Endothelial cell of umbilical vein (primary cell): ENCODE data around the gene MAP2K1. TPM values are rescaled to one million over a fixed set of nuclear protein-coding genes. Genes with fewer than 3 reads are reported as not detected.

Source experiments
- BruUV-seq: library from RNA; stranded (reverse); fragments of 400-500 nt; replicated peaks from 2 replicates; lab custom pipeline; 2021; lab: Mats Ljungman, UMichigan
- CTCF ChIA-PET: fragments of 300-600, 350-600 bp; sonication (Branson Sonifier 250); formaldehyde crosslinking; loops from one replicate; lab custom pipeline; 2021; ENCODE audit warnings: antibody characterized with exemption, inconsistent platforms; lab: Charles Lee
- POLR2A ChIA-PET: fragments of 300-600, 350-600 bp; sonication (Branson Sonifier 250); formaldehyde crosslinking; loops from one replicate; lab custom pipeline; 2021; ENCODE audit warnings: antibody characterized with exemption, inconsistent platforms; lab: Charles Lee
- DNase-seq: peaks from one replicate; pipeline ENCODE4 v3.0.0-alpha.2; 2011; ENCODE audit warnings: low read depth, low spot score
- FAIRE-seq: peaks from 2 replicates; lab custom pipeline; 2011; peaks lifted over from hg19 to GRCh38; lab: Jason Lieb, UNC
- H2AFZ ChIP-seq: 2 replicates; pipeline ENCODE4 v1.6.0; 2012; ENCODE audit warnings: low read depth, low read length, control low read depth, inconsistent platforms
- H3K27ac ChIP-seq: 2 replicates; pipeline ENCODE4 v1.5.1; 2011; ENCODE audit warnings: low read depth, mild to moderate bottlenecking, control low read depth, low read length, moderate library complexity; ENCODE audit not compliant: insufficient read depth
- H3K27me3 ChIP-seq, 2 experiments: 2 replicates each; pipeline versions ENCODE4 v1.6.0 to v1.6.1; 2011; ENCODE audit warnings: low read length in 2 of 2, mixed read lengths in 1 of 2; ENCODE audit not compliant: control insufficient read depth in 2 of 2, insufficient read depth in 2 of 2
- H3K36me3 ChIP-seq, 2 experiments: 2 replicates in 1 of 2; 3 replicates in 1 of 2; pipeline ENCODE4 v1.5.1; 2011; ENCODE audit warnings: low read length in 2 of 2, mild to moderate bottlenecking in 1 of 2, moderate library complexity in 1 of 2; ENCODE audit not compliant: control insufficient read depth in 2 of 2, insufficient read depth in 2 of 2; ENCODE audit errors: extremely low read depth in 1 of 2
- H3K4me1 ChIP-seq: 3 replicates; pipeline ENCODE4 v1.5.1; 2011; ENCODE audit warnings: mild to moderate bottlenecking, low read length; ENCODE audit not compliant: control insufficient read depth, insufficient read depth; ENCODE audit errors: extremely low read depth
- H3K4me2 ChIP-seq: 2 replicates; pipeline ENCODE4 v1.6.1; 2011; ENCODE audit warnings: low read length, control low read depth, mixed read lengths; ENCODE audit not compliant: insufficient read depth
- H3K4me3 ChIP-seq, 3 experiments: fragments of 200-600 bp in 1 of 3; sonication (generic), shearing (Covaris generic) in 1 of 3; replicated peaks in 1 of 3; 2 replicates each; pipeline ENCODE4 v1.5.1; 2011 to 2016; ENCODE audit warnings: control low read depth in 3 of 3, low read length in 3 of 3, mild to moderate bottlenecking in 2 of 3, inconsistent platforms in 1 of 3, low read depth in 1 of 3, moderate library complexity in 1 of 3; ENCODE audit not compliant: insufficient read depth in 1 of 3
- H3K79me2 ChIP-seq: 2 replicates; pipeline ENCODE4 v1.6.0; 2012; ENCODE audit warnings: low read length, inconsistent platforms; ENCODE audit not compliant: control insufficient read depth, insufficient read depth
- H3K9ac ChIP-seq: replicated peaks from 2 replicates; pipeline ENCODE3; 2011; ENCODE audit warnings: low read length, control low read depth; ENCODE audit not compliant: insufficient read depth; ENCODE audit errors: extremely low read depth
- H3K9me1 ChIP-seq: replicated peaks from 3 replicates; pipeline ENCODE4 v1.6.0; 2011; ENCODE audit warnings: mild to moderate bottlenecking, low read length; ENCODE audit not compliant: control insufficient read depth, insufficient read depth; ENCODE audit errors: extremely low read depth
- H3K9me3 ChIP-seq: replicated peaks from 2 replicates; pipeline ENCODE4 v1.5.1; 2012; ENCODE audit warnings: low read length, inconsistent platforms; ENCODE audit not compliant: control insufficient read depth, insufficient read depth
- H4K20me1 ChIP-seq: replicated peaks from 2 replicates; pipeline ENCODE3; 2011; ENCODE audit warnings: mild to moderate bottlenecking, low read length; ENCODE audit not compliant: control insufficient read depth, insufficient read depth; ENCODE audit errors: extremely low read depth
- EZH2 ChIP-seq: IDR thresholded peaks from 2 replicates; pipeline ENCODE4 v1.6.1; 2012; ENCODE audit warnings: borderline replicate concordance, low read depth, mild to moderate bottlenecking, moderate library complexity, low read length, inconsistent platforms; ENCODE audit not compliant: severe bottlenecking
- FOS ChIP-seq: IDR thresholded peaks from 2 replicates; pipeline ENCODE4 v1.6.1; 2011; ENCODE audit warnings: mild to moderate bottlenecking, low read length, moderate library complexity, borderline replicate concordance; ENCODE audit not compliant: insufficient read depth
- GATA2 ChIP-seq: IDR thresholded peaks from 2 replicates; pipeline ENCODE4 v1.7.0; 2011; ENCODE audit warnings: low read depth, mild to moderate bottlenecking, moderate library complexity, mixed read lengths, low read length; ENCODE audit not compliant: insufficient read length, insufficient read depth
- MYC ChIP-seq: IDR thresholded peaks from one replicate; pipeline ENCODE4 v1.6.1; 2011; ENCODE audit warnings: mild to moderate bottlenecking, low read depth, low read length
- POLR2A ChIP-seq: IDR thresholded peaks from 2 replicates; pipeline ENCODE4 v1.6.1; 2012; ENCODE audit warnings: low read depth, mild to moderate bottlenecking, control low read depth, low read length
- dilution Hi-C: fragments of 300-500 bp; cut with MboI; formaldehyde crosslinking; loops from one replicate; pipeline ENCODE4 v1.15.0; 2019; ENCODE audit warnings: low sequenced_read_pairs; ENCODE audit not compliant: extremely low pct_ligation_motif_present
- intact Hi-C: fragments of 100-400 bp; cut with micrococcal nuclease; formaldehyde crosslinking; loops from one replicate; pipeline ENCODE4 v1.10.0; 2022
- polyA plus RNA-seq, 4 experiments: library from polyadenylated mRNA; depleted of rRNA in 3 of 4; stranded (reverse) in 3 of 4; unstranded in 1 of 4; fragments of >200 nt; gene quantifications; 2 replicates each; pipeline versions ENCODE4 v1.2.1 to v1.2.3, GENCODE V29; 2011 to 2012; ENCODE audit warnings: missing spikeins in 1 of 4
- total RNA-seq: library from RNA; stranded (reverse); gene quantifications from 2 replicates; pipeline ENCODE4 v1.2.3, GENCODE V29; 2021
- TF ChIP-seq, protein P1 (sequence below): IDR thresholded peaks from 2 replicates; pipeline ENCODE4 v1.6.1; 2011; ENCODE audit not compliant: insufficient read depth, insufficient read length

The MAP2K1 gene
- total and polyA plus RNA-seq, 2 donors (not counting 3 experiments of a cell fraction or from before 2014, with no cell fraction given): 30.9 to 45.1 TPM

DNA sequence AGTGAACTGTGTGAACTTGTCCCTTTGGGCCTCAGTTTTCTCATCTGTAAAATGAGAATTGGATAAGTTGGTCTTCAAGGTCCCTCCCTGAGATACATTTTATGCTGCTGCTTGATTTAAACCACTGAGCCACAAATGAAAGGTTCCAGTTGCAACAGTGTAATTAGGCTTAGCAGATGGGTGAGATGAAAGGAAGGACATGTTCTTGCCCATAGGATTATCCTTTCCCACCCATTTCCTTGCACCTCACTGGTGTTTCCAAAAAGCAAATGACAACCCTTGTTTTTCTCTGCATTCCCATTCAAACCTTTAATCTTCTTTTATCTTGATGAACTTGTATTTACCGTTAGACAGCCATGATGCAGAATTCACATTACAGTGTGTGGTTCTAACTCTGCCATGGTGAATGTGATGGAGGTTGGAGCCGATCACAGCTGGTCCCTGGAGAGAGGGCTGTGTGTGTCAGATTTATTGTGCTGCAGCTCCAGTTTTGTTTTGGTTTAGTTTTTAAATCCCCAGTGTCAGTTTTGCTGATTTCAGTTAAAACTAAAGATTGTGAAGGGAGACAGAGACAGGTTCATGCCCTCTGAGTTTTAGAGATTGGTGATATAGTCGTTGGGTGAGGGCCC lies 44.0 kb downstream of the MAP2K1 start:
- Histone ChIP-seq H3K9me1 (no peaks in the 10 kb centered on the region), H3K4me1 (no peaks in the 10 kb centered on the region), H3K9me3 (no peaks in the 10 kb centered on the region), H3K27ac (no peak overlapping the region), H3K36me3 (peaks cover 4% of the 10 kb centered on the region in 2 experiments), H3K9ac (no peak overlapping the region), H3K27me3 (no peaks in the 10 kb centered on the region), H3K79me2 (peaks cover 78% of the 10 kb centered on the region), H3K4me2 (no peak overlapping the region), H2AFZ (no peak overlapping the region), H3K4me3 (no peak overlapping the region), H4K20me1 (peaks cover 3% of the 10 kb centered on the region)
- DNase-seq: no peak
- BruUV-seq: no TSS peak
- CTCF ChIA-PET: interaction anchor here (1.0 kb wide), 1 partner anchor 10 kb away, joined by 3 read pairs; no protein-coding TSS in a partner anchor
- dilution Hi-C loops (no loop called here), intact Hi-C loops (no loop called here)
- TF ChIP-seq, protein P1, sequence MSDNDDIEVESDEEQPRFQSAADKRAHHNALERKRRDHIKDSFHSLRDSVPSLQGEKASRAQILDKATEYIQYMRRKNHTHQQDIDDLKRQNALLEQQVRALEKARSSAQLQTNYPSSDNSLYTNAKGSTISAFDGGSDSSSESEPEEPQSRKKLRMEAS: no peak
- TF ChIP-seq EZH2: no peak
- no peak for TF ChIP-seq FOS
- no peak for TF ChIP-seq MYC
- TF ChIP-seq POLR2A: no peak
- TF ChIP-seq GATA2: no peak
- no peak for FAIRE-seq
- POLR2A ChIA-PET: no interaction called here

DNA sequence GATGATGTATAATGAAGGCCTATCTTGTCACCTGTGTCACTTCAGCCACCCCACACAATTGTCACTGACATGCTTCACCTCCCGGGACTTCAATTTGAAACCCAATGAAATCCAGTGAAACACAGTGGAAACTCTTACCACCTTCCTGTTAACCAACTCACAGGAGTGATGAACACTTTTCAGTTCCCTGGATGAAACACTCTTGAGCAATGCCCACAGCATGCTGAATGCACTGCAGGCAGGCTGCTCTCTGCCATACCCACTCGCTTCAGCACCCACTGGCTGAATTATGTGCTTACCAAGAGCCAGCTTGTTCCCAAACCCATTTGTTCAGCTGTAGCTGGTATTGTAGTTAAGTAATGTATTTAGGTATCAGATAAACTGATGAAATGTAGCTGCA lies 47.0 kb downstream of the MAP2K1 start:
- H3K27me3 ChIP-seq: no peaks in the 10 kb centered on the region
- no peak overlapping the region for H3K4me2 ChIP-seq
- dilution Hi-C loops: no loop called here
- intact Hi-C loops: no loop called here
- H3K9ac ChIP-seq: no peak overlapping the region
- H3K9me1 ChIP-seq: no peaks in the 10 kb centered on the region
- H3K36me3 ChIP-seq: peaks cover 12 to 15% of the 10 kb centered on the region in 2 experiments
- no peaks in the 10 kb centered on the region for H3K9me3 ChIP-seq
- no peak for TF ChIP-seq MYC
- H3K79me2 ChIP-seq: peaks cover 61% of the 10 kb centered on the region
- ChIA-PET POLR2A (no interaction called here), CTCF (interaction anchor here (1.3 to 2.3 kb wide), 3 partner anchors 22 to 47 kb away, joined by 3 to 10 read pairs (median 4); partner anchors contain the start of gene MAP2K1)
- H3K4me1 ChIP-seq: no peaks in the 10 kb centered on the region
- H3K27ac ChIP-seq: no peak overlapping the region
- no peak overlapping the region for H3K4me3 ChIP-seq
- BruUV-seq: no TSS peak
- peaks cover 3% of the 10 kb centered on the region for H4K20me1 ChIP-seq
- DNase-seq: no peak
- FAIRE-seq: no peak
- no peak overlapping the region for H2AFZ ChIP-seq
